ENCODE measurements around the gene UNK. TPM values are rescaled to one million over a fixed set of nuclear protein-coding genes. Genes with fewer than 3 reads are reported as not detected.

Gene UNK
- total and polyA plus RNA-seq, 2 of the 13 experiments (the other 11 are each of a cell fraction or from before 2014, with no cell fraction given) = 31.6 to 33.0 TPM

DNA sequence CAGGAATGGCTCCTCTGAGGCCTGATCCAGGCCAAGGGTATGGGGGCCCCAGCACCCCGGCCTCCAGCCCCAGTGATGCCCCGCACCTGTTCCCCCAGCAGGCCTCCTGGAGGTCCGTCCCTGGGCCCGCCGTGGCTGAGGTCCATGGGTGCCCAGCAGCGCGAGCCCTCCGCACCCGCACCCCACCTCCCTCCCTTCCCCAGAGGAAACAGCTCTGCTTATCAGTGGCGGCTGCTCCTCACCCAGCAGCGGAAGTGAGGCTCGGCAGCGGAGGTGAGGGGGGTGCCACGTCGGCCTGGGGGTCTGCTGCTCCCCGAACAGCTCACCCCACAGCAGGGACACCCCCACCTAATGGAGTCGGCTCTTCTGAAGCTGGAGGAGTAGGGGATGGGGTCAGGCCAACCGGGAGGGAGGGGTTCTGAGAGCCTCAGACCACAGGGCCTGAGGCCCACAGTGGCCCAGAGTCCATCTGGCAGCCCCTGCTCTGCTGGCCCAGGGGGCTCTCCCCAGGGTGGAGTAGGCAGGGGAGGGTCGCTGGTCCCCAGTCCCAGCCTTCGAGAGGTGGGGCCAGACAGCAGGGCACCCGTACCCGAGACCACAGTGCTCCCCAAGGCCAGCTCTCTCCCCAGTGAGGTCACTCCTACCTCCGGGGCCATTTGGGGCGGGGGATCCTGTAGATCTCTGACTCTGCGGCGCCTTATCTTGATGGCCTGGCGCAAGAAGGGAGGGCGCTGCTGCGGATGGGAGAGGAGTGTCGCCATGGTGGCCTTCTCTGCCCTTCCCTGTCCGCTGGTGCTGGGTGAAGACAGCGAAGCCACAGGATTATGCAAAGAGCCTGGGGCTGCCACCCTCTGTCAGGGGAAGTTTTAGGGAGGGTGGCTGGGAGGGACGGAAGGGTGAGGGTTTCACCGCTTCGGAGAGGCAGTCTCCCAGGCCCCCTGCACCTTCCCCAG is 59.2 kb downstream of the UNK start, which contains the start of gene UNC13D (continued):
- TF ChIP-seq, protein P1, sequence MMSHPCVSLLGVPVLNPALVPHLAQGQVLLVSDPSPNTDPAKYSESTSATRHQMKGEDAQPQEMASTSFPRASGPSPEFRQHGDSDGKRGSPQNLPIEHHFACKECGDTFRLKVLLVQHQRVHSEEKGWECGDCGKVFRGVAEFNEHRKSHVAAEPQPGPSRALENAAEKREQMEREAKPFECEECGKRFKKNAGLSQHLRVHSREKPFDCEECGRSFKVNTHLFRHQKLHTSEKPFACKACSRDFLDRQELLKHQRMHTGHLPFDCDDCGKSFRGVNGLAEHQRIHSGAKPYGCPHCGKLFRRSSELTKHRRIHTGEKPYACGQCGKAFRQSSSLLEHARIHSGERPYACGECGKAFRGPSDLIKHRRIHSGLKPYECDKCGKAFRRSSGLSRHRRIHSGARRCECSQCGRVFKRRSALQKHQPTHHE (CRISPR knock-in tag; IDR thresholded peaks at IDR 0.05; ENCODE audit: borderline replicate concordance) = peak; percentile 42; the same call in 1 of the 2 replicates
- TF ChIP-seq, protein P2, sequence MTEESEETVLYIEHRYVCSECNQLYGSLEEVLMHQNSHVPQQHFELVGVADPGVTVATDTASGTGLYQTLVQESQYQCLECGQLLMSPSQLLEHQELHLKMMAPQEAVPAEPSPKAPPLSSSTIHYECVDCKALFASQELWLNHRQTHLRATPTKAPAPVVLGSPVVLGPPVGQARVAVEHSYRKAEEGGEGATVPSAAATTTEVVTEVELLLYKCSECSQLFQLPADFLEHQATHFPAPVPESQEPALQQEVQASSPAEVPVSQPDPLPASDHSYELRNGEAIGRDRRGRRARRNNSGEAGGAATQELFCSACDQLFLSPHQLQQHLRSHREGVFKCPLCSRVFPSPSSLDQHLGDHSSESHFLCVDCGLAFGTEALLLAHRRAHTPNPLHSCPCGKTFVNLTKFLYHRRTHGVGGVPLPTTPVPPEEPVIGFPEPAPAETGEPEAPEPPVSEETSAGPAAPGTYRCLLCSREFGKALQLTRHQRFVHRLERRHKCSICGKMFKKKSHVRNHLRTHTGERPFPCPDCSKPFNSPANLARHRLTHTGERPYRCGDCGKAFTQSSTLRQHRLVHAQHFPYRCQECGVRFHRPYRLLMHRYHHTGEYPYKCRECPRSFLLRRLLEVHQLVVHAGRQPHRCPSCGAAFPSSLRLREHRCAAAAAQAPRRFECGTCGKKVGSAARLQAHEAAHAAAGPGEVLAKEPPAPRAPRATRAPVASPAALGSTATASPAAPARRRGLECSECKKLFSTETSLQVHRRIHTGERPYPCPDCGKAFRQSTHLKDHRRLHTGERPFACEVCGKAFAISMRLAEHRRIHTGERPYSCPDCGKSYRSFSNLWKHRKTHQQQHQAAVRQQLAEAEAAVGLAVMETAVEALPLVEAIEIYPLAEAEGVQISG (CRISPR knock-in tag; IDR thresholded peaks at IDR 0.05) = peak; percentile 28; the same call in 1 of the 2 replicates
- peak; percentile 42; the same call in 1 of the 2 replicates for TF ChIP-seq ZNF431 (CRISPR knock-in tag; IDR thresholded peaks at IDR 0.05; ENCODE audit: borderline replicate concordance, low read depth)
- peak; percentile 9; the same call in 1 of the 2 replicates for TF ChIP-seq ZNF737 (CRISPR knock-in tag; IDR thresholded peaks at IDR 0.05; ENCODE audit: borderline replicate concordance)
- 0 out of 2 replicates have a peak, but pooled peaks have one; percentile 45 for TF ChIP-seq CC2D1A (CRISPR knock-in tag; IDR thresholded peaks at IDR 0.05)
- TF ChIP-seq ZNF790 (CRISPR knock-in tag; IDR thresholded peaks at IDR 0.05; ENCODE audit: borderline replicate concordance) = no peak
- peak; percentile 28; the same call in 1 of the 2 replicates for TF ChIP-seq CEBPG (CRISPR knock-in tag; IDR thresholded peaks at IDR 0.05)
- peak; percentile 47 for TF ChIP-seq FOXC1 (CRISPR knock-in tag; IDR thresholded peaks at IDR 0.05; ENCODE audit: borderline replicate concordance)
- peak; percentile 56; the same call in 1 of the 2 replicates for TF ChIP-seq KLF13 (CRISPR knock-in tag; IDR thresholded peaks at IDR 0.05)
- TF ChIP-seq, protein P3, sequence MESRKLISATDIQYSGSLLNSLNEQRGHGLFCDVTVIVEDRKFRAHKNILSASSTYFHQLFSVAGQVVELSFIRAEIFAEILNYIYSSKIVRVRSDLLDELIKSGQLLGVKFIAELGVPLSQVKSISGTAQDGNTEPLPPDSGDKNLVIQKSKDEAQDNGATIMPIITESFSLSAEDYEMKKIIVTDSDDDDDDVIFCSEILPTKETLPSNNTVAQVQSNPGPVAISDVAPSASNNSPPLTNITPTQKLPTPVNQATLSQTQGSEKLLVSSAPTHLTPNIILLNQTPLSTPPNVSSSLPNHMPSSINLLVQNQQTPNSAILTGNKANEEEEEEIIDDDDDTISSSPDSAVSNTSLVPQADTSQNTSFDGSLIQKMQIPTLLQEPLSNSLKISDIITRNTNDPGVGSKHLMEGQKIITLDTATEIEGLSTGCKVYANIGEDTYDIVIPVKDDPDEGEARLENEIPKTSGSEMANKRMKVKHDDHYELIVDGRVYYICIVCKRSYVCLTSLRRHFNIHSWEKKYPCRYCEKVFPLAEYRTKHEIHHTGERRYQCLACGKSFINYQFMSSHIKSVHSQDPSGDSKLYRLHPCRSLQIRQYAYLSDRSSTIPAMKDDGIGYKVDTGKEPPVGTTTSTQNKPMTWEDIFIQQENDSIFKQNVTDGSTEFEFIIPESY (CRISPR knock-in tag; IDR thresholded peaks at IDR 0.05) = peak; percentile 88
- peak; percentile 68; the same call in 1 of the 2 replicates for TF ChIP-seq ZSCAN20 (CRISPR knock-in tag; IDR thresholded peaks at IDR 0.05; ENCODE audit: borderline replicate concordance)
- no peak for TF ChIP-seq ZNF44 (CRISPR knock-in tag; IDR thresholded peaks at IDR 0.05)
- TF ChIP-seq ZNF577 (CRISPR knock-in tag; IDR thresholded peaks at IDR 0.05; ENCODE audit: borderline replicate concordance, low read depth) = 0 out of 2 replicates have a peak, but pooled peaks have one; percentile 36
- TF ChIP-seq, protein P4, sequence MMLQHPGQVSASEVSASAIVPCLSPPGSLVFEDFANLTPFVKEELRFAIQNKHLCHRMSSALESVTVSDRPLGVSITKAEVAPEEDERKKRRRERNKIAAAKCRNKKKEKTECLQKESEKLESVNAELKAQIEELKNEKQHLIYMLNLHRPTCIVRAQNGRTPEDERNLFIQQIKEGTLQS (CRISPR knock-in tag; IDR thresholded peaks at IDR 0.05) = peak; percentile 22; the same call in 1 of the 2 replicates
- TF ChIP-seq, protein P5, sequence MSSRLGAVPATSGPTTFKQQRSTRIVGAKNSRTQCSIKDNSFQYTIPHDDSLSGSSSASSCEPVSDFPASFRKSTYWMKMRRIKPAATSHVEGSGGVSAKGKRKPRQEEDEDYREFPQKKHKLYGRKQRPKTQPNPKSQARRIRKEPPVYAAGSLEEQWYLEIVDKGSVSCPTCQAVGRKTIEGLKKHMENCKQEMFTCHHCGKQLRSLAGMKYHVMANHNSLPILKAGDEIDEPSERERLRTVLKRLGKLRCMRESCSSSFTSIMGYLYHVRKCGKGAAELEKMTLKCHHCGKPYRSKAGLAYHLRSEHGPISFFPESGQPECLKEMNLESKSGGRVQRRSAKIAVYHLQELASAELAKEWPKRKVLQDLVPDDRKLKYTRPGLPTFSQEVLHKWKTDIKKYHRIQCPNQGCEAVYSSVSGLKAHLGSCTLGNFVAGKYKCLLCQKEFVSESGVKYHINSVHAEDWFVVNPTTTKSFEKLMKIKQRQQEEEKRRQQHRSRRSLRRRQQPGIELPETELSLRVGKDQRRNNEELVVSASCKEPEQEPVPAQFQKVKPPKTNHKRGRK (CRISPR knock-in tag; IDR thresholded peaks at IDR 0.05) = 0 out of 2 replicates have a peak, but pooled peaks have one; percentile 37
- TF ChIP-seq, protein P6, sequence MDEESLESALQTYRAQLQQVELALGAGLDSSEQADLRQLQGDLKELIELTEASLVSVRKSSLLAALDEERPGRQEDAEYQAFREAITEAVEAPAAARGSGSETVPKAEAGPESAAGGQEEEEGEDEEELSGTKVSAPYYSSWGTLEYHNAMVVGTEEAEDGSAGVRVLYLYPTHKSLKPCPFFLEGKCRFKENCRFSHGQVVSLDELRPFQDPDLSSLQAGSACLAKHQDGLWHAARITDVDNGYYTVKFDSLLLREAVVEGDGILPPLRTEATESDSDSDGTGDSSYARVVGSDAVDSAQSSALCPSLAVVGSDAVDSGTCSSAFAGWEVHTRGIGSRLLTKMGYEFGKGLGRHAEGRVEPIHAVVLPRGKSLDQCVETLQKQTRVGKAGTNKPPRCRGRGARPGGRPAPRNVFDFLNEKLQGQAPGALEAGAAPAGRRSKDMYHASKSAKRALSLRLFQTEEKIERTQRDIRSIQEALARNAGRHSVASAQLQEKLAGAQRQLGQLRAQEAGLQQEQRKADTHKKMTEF (CRISPR knock-in tag; IDR thresholded peaks at IDR 0.05) = peak; percentile 69
- TF ChIP-seq RBAK (CRISPR knock-in tag; IDR thresholded peaks at IDR 0.05) = no peak

All from HepG2 (cell line).